ENCODE data around the gene PLCB1.

DNA sequence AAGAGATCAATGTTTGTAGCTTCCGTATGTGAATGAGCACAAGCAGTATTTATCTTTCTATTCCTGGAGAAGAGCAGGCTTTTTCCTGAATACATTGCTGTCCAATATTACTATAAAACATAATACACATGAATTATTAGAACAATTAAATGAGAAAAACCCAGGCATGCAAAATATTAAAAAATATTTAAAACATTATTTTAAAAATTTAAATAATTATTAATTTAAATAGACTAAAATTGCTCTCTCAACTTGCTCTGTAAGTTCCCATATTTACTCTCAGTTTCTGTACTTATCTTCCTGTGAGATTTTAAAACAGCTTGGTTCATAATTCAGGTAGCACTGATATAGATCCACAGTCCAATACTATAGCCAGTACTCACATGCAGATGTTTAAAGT lies 97.0 kb downstream of the PLCB1 start:
- TF ChIP-seq EZH2 (IDR thresholded peaks at IDR 0.05; ENCODE audit: borderline replicate concordance, low read depth, low read length, severe bottlenecking) = no peak
- TF ChIP-seq, protein P1, sequence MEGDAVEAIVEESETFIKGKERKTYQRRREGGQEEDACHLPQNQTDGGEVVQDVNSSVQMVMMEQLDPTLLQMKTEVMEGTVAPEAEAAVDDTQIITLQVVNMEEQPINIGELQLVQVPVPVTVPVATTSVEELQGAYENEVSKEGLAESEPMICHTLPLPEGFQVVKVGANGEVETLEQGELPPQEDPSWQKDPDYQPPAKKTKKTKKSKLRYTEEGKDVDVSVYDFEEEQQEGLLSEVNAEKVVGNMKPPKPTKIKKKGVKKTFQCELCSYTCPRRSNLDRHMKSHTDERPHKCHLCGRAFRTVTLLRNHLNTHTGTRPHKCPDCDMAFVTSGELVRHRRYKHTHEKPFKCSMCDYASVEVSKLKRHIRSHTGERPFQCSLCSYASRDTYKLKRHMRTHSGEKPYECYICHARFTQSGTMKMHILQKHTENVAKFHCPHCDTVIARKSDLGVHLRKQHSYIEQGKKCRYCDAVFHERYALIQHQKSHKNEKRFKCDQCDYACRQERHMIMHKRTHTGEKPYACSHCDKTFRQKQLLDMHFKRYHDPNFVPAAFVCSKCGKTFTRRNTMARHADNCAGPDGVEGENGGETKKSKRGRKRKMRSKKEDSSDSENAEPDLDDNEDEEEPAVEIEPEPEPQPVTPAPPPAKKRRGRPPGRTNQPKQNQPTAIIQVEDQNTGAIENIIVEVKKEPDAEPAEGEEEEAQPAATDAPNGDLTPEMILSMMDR (IDR thresholded peaks at IDR 0.05; ENCODE audit: borderline replicate concordance, extremely low read depth, low read length, poor library complexity, severe bottlenecking) = no peak
